CD14-positive monocyte (primary cell): ENCODE results near the gene SMG6. TPM values are rescaled to one million over a fixed set of nuclear protein-coding genes. Genes with fewer than 3 reads are reported as not detected.

Experiments
- DNase-seq, 3 donors: peaks; one replicate each; pipeline ENCODE4 v3.0.0-alpha.2; 2011 to 2022
- H2AFZ ChIP-seq: 2 replicates; pipeline ENCODE4 v1.6.0; 2012; ENCODE audit warnings: mild to moderate bottlenecking, low read depth, low read length, inconsistent platforms; ENCODE audit not compliant: insufficient read depth, poor library complexity, severe bottlenecking
- H3K27ac ChIP-seq, 2 donors: 1 replicate in 1 of 2; 2 replicates in 1 of 2; pipeline ENCODE4 v1.5.1; 2012 to 2013; ENCODE audit warnings: low read length in 2 of 2, control low read depth in 1 of 2, inconsistent platforms in 1 of 2, low read depth in 1 of 2, mild to moderate bottlenecking in 1 of 2
- H3K27me3 ChIP-seq, 2 donors: one replicate each; pipeline versions ENCODE4 v1.6.0 to v1.6.1; 2011 to 2013; ENCODE audit warnings: low read length in 2 of 2; ENCODE audit not compliant: control insufficient read depth in 2 of 2, insufficient read depth in 2 of 2
- H3K36me3 ChIP-seq, 2 donors: replicated peaks in 1 of 2; 1 replicate in 1 of 2; 2 replicates in 1 of 2; pipeline versions ENCODE4 v1.5.1 to v1.6.1; 2012 to 2013; ENCODE audit warnings: low read length in 2 of 2, control low read depth in 1 of 2, inconsistent platforms in 1 of 2, mild to moderate bottlenecking in 1 of 2; ENCODE audit not compliant: insufficient read depth in 2 of 2, control insufficient read depth in 1 of 2
- H3K4me1 ChIP-seq, 2 donors: 1 replicate in 1 of 2; 2 replicates in 1 of 2; pipeline versions ENCODE4 v1.5.1 to v1.6.1; 2012 to 2013; ENCODE audit warnings: low read length in 2 of 2, control low read depth in 1 of 2, inconsistent platforms in 1 of 2, mild to moderate bottlenecking in 1 of 2, moderate library complexity in 1 of 2; ENCODE audit not compliant: insufficient read depth in 2 of 2, control insufficient read depth in 1 of 2
- H3K4me2 ChIP-seq: replicated peaks from 2 replicates; pipeline ENCODE3; 2012; ENCODE audit warnings: low read length, moderate library complexity, mild to moderate bottlenecking; ENCODE audit not compliant: poor library complexity, severe bottlenecking; ENCODE audit errors: extremely low read depth
- H3K4me3 ChIP-seq, 3 experiments: fragments of 200-600 bp in 1 of 3; sonication (generic) in 1 of 3; replicated peaks in 1 of 3; 1 replicate in 2 of 3; 2 replicates in 1 of 3; pipeline ENCODE4 v1.5.1; 2011 to 2013; ENCODE audit warnings: low read length in 3 of 3, mild to moderate bottlenecking in 3 of 3, control low read depth in 2 of 3, low read depth in 2 of 3, inconsistent platforms in 1 of 3, moderate library complexity in 1 of 3
- H3K79me2 ChIP-seq: 2 replicates; pipeline ENCODE4 v1.6.0; 2012; ENCODE audit warnings: mild to moderate bottlenecking, control low read depth, inconsistent platforms, low read length, moderate library complexity; ENCODE audit not compliant: insufficient read depth
- H3K9ac ChIP-seq: 2 replicates; pipeline ENCODE4 v1.6.0; 2017; ENCODE audit warnings: low read length, mild to moderate bottlenecking; ENCODE audit not compliant: insufficient read depth, poor library complexity, severe bottlenecking
- H3K9me3 ChIP-seq, 2 donors: replicated peaks in 1 of 2; 1 replicate in 1 of 2; 2 replicates in 1 of 2; pipeline versions ENCODE4 v1.5.1 to v1.6.1; 2012 to 2013; ENCODE audit warnings: low read length in 2 of 2, control low read depth in 1 of 2; ENCODE audit not compliant: control insufficient read depth in 1 of 2, insufficient read depth in 1 of 2
- H4K20me1 ChIP-seq: 2 replicates; pipeline ENCODE4 v1.6.0; 2012; ENCODE audit warnings: mild to moderate bottlenecking, low read length, control low read depth, moderate library complexity; ENCODE audit not compliant: insufficient read depth
- H3K27ac Mint-ChIP-seq, 7 donors: one replicate each; pipeline ENCODE4 v1.8.0; 2020; ENCODE audit warnings: mild to moderate bottlenecking in 7 of 7, mixed read lengths in 7 of 7, moderate library complexity in 6 of 7, inconsistent platforms in 2 of 7
- H3K27me3 Mint-ChIP-seq, 3 donors: one replicate each; pipeline ENCODE4 v1.8.0; 2021 to 2022; ENCODE audit warnings: low read depth in 3 of 3, mild to moderate bottlenecking in 3 of 3, mixed read lengths in 3 of 3, moderate library complexity in 3 of 3, inconsistent platforms in 1 of 3
- H3K36me3 Mint-ChIP-seq, 2 donors: one replicate each; pipeline ENCODE4 v1.8.0; 2020; ENCODE audit warnings: mixed read lengths in 2 of 2, inconsistent platforms in 1 of 2, mild to moderate bottlenecking in 1 of 2
- H3K4me1 Mint-ChIP-seq: one replicate; pipeline ENCODE4 v1.8.0; 2020; ENCODE audit warnings: mild to moderate bottlenecking, mixed read lengths
- H3K4me3 Mint-ChIP-seq, 2 donors: one replicate each; pipeline ENCODE4 v1.8.0; 2020; ENCODE audit warnings: mild to moderate bottlenecking in 2 of 2, mixed read lengths in 2 of 2, moderate library complexity in 1 of 2
- H3K9me3 Mint-ChIP-seq, 7 donors: one replicate each; pipeline ENCODE4 v1.8.0; 2020 to 2022; ENCODE audit warnings: mixed read lengths in 7 of 7, mild to moderate bottlenecking in 6 of 7, moderate library complexity in 6 of 7, inconsistent platforms in 2 of 7
- WGBS: methylation state at CpG from one replicate; pipeline ENCODE4 v1.1.5; 2013; ENCODE audit warnings: missing lambda C conversion rate; ENCODE audit not compliant: insufficient coverage; 5-methylcytosine and 5-hydroxymethylcytosine counted together
- intact Hi-C, 2 donors: fragments of 100-400 bp; cut with micrococcal nuclease; formaldehyde crosslinking; loops; one replicate each; pipeline versions ENCODE4 v1.15.0 to v1.15.1; 2023
- polyA plus RNA-seq, 3 donors: library from polyadenylated mRNA; depleted of rRNA in 1 of 3; unstranded in 2 of 3; stranded (reverse) in 1 of 3; fragments of 300-500 nt in 2 of 3; fragments of >200 nt in 1 of 3; fragmentation: Illumina TruSeq in 2 of 3; gene quantifications; 1 replicate in 2 of 3; 2 replicates in 1 of 3; pipeline ENCODE4 v1.2.3, GENCODE V29; 2012 to 2021
- TF ChIP-seq, protein P1 (sequence below): fragments of 200-600 bp; IDR thresholded peaks from one replicate; pipeline ENCODE4 v1.8.0; 2022; ENCODE audit warnings: antibody characterized with exemption, mild to moderate bottlenecking

SMG6 gene
- polyA plus RNA-seq, 3 donors: 0.67 to 7.1 (median 1.1) TPM

GRCh38 chr17:2212400-2212981, 91.1 kb downstream of the SMG6 start:
- peaks cover 4% of the 10 kb centered on the region for H4K20me1 ChIP-seq
- H3K27ac ChIP-seq: no peak overlapping the region
- peaks cover 2 to 39% of the 10 kb centered on the region in 2 donors for H3K36me3 ChIP-seq
- intact Hi-C loops: no loop called here
- no peaks in the 10 kb centered on the region for H3K79me2 ChIP-seq
- H3K4me1 ChIP-seq: peaks cover 16 to 26% of the 10 kb centered on the region in 2 donors
- TF ChIP-seq, protein P1, sequence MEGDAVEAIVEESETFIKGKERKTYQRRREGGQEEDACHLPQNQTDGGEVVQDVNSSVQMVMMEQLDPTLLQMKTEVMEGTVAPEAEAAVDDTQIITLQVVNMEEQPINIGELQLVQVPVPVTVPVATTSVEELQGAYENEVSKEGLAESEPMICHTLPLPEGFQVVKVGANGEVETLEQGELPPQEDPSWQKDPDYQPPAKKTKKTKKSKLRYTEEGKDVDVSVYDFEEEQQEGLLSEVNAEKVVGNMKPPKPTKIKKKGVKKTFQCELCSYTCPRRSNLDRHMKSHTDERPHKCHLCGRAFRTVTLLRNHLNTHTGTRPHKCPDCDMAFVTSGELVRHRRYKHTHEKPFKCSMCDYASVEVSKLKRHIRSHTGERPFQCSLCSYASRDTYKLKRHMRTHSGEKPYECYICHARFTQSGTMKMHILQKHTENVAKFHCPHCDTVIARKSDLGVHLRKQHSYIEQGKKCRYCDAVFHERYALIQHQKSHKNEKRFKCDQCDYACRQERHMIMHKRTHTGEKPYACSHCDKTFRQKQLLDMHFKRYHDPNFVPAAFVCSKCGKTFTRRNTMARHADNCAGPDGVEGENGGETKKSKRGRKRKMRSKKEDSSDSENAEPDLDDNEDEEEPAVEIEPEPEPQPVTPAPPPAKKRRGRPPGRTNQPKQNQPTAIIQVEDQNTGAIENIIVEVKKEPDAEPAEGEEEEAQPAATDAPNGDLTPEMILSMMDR: no peak
- H3K4me2 ChIP-seq: no peak overlapping the region
- H3K27me3 ChIP-seq: no peaks in the 10 kb centered on the region
- Mint-ChIP-seq H3K36me3 (peaks cover 30 to 37% of the 10 kb centered on the region in 2 donors), H3K4me1 (peaks cover 27% of the 10 kb centered on the region), H3K9me3 (no peaks in the 10 kb centered on the region), H3K27me3 (peaks cover 0 to 3% (median 0%) of the 10 kb centered on the region in 3 donors), H3K27ac (no peak overlapping the region), H3K4me3 (no peak overlapping the region)
- H3K9ac ChIP-seq: no peak overlapping the region
- 84% methylated on average over 8 of the region's 10 CpGs for WGBS
- no peak overlapping the region for H3K4me3 ChIP-seq
- no peak overlapping the region for H2AFZ ChIP-seq
- DNase-seq: no peak
- H3K9me3 ChIP-seq: no peaks in the 10 kb centered on the region

DNA sequence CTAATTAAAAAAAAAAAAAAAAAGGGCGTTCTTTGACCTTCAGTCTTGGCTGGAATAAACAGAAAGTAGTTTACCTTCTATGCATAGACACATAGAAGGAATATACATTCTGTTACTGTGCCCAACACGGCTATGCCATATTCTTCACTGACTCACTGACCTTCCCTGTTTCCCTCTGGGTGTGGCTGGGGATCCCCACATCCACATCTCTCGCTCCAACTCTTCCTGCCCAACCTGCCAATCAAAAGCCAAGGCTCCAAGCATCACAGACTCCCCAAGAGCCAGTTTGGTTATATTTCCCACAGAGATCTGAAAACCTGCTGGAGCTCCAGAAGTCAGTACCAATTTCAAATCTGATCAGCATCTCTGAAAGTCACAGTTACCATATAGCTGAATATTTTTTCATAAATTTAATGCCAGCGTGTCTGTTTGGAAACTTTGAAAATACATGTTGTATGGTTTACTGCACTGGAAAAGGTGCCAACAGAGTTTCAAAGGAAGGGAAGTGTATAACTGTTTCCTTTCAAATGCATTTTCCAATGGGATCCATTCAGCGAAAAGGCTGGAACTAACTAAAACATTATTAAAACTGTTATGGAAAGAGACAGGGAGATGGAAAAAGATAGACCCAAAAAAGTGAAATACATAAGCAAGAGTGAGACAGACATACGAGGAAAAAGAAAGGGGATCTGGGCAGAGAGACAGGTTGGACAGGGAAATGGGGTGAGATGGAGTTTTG, 91.8 kb downstream of the SMG6 start:
- Histone ChIP-seq H4K20me1 (peaks cover 4% of the 10 kb centered on the region), H3K9me3 (no peaks in the 10 kb centered on the region), H3K4me1 (peaks cover 16 to 26% of the 10 kb centered on the region in 2 donors), H3K9ac (no peak overlapping the region), H3K27me3 (no peaks in the 10 kb centered on the region), H3K4me2 (no peak overlapping the region), H3K79me2 (no peaks in the 10 kb centered on the region), H2AFZ (no peak overlapping the region), H3K36me3 (peaks cover 2 to 39% of the 10 kb centered on the region in 2 donors), H3K27ac (no peak overlapping the region), H3K4me3 (no peak overlapping the region)
- H3K27ac Mint-ChIP-seq: peak overlapping the region in 2 of 7 donors; percentile 12 to 81
- WGBS: 60% methylated on average over 1 of the region's 6 CpGs
- H3K4me3 Mint-ChIP-seq: no peak overlapping the region
- peaks cover 0 to 3% (median 0%) of the 10 kb centered on the region in 3 donors for H3K27me3 Mint-ChIP-seq
- intact Hi-C loops: no loop called here
- peaks cover 28 to 36% of the 10 kb centered on the region in 2 donors for H3K36me3 Mint-ChIP-seq
- TF ChIP-seq, protein P1: no peak
- no peak for DNase-seq
- H3K4me1 Mint-ChIP-seq: peaks cover 27% of the 10 kb centered on the region
- no peaks in the 10 kb centered on the region for H3K9me3 Mint-ChIP-seq
